RCC 7860 (cell line): ENCODE data around the gene CYP2B6.
"Not testable (repeated sequence)": the region's sequence is repeated elsewhere in the genome, so short reads cannot be mapped to it uniquely, and the experiment has no call there.

Source experiments
- DNase-seq: peaks from one replicate; pipeline ENCODE4 v3.0.0-alpha.2; 2015; ENCODE audit warnings: low spot score
- FAIRE-seq: peaks from 2 replicates; lab custom pipeline; 2012; peaks lifted over from hg19 to GRCh38; lab: Jason Lieb, UNC

The CYP2B6 gene

DNA sequence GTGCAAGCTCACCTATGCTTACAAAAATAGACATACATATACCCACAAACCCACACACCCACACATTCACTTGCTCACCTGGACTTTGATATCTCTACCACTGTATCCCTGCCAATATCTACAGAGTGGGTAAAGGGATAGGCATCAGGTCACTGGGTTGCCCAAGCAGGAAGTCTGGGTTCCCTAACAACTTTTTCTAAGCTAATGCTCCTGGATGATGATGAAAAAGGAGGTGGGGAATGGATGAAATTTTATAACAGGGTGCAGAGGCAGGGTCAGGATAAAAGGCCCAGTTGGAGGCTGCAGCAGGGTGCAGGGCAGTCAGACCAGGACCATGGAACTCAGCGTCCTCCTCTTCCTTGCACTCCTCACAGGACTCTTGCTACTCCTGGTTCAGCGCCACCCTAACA, at the start of gene CYP2B6:
CYP2B6 (plus strand) TSS at position 311 of the 410 bp plus-strand sequence; CDS start at position 335, 24 bp downstream.
- FAIRE-seq (no peak), DNase-seq (no peak)

DNA sequence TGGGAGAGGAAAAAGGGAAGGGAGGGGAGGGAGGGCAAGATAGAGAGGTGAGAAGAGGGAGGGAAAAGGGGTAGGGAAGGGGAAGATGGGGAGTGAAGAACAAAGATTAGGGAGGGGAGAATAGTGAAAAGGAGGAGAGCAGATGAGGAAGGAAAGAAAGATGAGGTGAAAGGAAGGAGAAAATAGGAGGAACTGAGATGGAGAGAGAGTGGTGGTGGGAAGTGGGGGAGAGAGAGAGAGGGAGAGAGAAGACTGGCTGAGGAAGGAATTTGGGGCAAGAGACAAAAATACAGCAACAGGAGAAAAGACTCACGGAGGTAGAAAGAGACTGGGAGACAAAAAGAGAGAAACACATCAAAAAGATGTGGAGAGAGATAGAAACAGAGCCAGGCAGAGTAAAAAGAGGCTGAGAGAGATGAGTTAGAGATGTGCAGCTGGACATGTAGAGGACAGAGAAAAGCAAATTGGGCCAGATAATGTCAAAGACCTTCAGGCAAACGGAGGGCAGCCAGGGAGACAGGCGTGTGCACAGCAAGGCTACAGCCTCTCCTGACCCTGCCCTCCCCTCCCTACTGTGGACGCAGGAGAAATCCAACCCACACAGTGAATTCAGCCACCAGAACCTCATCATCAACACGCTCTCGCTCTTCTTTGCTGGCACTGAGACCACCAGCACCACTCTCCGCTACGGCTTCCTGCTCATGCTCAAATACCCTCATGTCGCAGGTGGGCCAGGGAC, 49.4 kb upstream of the CYP2B6 start:
- FAIRE-seq (no peak), DNase-seq (no peak)

DNA sequence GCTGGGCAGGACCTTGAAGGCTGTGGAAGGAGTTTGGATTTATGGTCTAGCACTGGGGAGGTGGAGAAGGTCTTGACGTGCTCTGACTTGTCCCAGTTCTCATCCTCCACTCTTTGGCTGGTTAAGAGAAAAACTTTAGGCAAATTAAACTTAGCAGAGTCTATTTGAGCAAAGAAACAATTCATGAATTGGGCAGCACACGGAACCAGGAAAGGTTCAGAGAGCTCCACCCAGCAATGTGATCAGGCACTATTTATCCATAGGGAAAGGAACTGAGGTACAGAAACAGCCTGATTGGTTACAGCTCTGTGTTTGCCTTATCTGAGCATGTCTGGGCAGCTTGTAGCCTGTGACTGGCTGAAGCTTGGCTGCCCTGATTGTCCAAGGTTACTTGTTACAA, 45.4 kb upstream of the CYP2B6 start:
- no peak for DNase-seq
- no peak for FAIRE-seq

DNA sequence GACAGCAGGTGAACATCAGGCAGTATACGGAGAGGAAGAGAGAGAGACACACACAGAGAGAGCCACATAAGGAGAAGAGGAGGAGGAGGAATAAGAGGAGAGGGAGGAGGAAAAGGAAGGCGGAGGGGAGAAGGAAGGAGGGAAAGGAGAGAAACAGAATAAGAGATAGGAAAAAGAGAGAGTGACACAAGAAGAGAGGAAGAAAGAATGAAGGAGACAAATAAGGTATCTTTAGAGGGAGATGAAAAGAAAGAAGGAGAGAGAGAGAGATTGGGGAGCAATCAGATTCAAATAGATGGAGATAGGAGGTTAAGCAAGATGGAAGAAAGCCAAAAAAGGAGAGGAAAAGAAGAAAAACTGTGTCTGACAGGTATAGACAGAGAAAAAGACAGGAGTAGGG, 44.0 kb upstream of the CYP2B6 start:
- no peak for DNase-seq
- FAIRE-seq = no peak

DNA sequence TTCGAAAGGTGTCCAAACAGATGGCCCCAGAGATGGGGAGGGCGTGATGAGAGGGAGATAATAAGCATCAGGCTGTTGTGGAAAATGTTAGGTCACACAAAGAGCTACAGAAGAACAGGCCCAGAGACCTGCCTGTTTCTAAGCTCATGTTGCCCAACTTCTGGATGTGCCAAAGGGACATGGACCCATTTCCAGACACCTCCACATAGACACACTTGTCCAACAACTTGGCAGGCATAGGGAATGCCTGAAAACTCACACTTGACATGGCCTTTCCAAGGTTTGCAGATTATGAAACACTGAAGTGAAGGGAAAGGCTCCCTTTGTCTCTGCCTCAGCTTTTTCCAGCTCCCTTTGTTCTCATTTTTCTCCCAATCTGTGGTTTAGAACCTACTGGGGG, 43.5 kb upstream of the CYP2B6 start:
- FAIRE-seq = no peak
- DNase-seq = no peak

DNA sequence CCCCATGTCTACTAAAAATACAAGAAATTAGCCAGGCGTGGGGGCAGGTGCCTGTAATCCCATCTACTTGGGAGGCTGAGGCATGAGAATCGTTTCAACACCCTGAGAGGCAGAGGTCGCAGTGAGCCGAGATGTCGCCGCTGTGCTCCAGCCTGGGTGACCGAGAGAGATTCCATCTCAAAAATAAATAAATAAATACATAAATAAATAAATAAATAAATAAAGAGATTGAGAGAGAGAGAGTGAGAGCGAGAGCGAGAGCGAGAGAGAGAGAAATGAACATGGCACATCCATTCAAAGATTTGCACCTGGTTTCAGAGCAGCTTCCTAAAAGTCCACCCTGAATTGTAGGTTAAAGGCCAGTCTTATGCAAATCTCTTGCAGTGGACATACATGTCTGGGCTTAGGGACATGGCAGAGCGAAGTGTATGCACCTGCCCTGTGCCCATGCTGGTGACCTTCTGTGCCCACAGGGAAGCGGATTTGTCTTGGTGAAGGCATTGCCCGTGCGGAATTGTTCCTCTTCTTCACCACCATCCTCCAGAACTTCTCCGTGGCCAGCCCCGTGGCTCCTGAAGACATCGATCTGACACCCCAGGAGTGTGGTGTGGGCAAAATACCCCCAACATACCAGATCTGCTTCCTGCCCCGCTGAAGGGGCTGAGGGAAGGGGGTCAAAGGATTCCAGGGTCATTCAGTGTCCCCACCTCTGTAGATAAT, 42.3 kb upstream of the CYP2B6 start:
- FAIRE-seq (no peak), DNase-seq (no peak)

DNA sequence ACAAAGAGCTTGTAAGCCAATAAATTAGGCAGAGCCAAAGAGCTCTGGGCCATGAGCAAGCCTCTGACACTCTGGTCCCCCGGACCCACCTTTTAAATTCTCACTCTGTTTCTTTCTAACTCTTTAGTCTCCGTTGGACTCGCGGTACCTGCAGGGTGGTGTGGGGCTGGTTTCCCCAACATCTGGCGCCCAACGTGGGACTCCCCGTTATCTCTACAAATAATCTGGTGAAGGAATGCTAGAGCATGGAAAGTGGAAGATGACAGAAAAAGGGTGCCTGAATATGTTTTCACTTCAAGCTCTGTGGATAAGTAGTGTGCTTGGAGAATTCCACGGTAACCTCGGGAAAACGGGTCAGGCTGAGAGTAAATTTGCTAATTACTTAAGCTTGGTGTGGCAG, 36.5 kb upstream of the CYP2B6 start:
- DNase-seq (no peak), FAIRE-seq (no peak)

DNA sequence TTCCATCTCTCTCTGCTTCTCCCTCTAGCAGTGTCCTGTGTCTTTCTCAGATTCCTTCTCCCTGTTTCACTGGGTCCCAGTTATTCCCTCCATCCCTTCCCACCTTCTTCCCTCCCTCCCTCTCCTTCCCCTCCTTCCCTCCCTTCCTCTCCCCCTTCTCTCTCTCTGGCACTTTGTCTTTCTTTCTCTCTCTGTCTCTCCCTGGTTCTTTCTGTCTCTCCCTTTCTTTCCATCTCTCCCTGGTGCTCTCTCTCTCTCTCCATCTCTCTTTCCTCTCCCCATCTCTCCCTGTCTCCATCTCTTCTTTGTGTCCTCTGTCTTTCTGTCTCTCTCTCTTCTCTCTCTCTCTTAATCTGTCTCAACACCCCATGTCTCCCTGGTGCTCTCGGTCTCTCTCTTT, 31.7 kb upstream of the CYP2B6 start:
- no peak for FAIRE-seq
- no peak for DNase-seq

DNA sequence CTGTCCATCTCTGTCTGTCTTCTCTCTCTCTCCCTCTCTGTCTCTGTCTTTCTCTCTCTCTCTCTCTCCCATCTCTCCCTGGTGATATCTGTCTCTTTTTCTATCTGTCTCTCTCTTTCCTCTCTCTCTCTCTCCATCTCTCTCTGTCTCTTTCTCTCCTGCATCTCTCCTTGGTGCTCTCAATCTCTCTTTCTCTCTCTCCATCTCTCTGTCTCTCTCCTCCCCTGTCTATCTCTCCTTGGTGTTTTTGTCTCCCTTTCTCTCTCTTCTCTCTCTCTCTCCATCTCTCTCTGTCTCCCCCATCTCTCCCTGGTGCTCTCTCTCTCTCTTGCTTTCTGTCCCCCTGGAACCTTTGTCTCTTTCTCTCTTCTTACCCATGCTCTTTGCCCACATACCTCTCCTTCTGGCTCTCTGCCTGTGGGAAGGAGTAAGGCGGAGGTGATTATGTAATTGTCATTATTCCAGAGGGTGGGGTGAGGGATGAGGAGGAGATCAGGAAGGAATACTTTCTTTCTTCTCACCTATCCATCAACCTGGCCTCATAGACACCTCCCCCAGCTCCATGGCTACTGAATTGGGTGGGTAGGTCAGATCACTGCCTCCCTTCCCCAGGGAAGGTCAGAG, 30.9 kb upstream of the CYP2B6 start:
- DNase-seq (no peak), FAIRE-seq (no peak)

DNA sequence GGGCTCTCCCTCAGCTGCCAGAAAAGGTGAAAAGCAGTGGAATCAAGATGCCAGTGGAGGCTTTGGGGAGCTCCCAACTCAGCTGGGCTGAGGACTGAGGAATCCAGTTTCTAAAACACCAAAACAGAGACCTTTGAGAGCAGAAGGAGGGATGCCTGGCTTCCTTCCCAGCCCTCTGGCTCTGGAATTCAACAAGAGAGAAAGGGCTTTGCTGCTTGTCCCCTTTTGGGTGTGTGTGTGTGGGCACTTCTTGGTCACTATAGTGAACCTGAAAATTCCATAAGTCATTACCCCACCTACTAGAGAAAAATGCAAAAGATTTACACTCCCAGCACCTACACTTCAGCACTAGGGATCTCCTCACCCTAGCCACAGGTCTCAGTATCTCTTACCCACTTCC, 30.3 kb upstream of the CYP2B6 start:
- DNase-seq (no peak), FAIRE-seq (no peak)

DNA sequence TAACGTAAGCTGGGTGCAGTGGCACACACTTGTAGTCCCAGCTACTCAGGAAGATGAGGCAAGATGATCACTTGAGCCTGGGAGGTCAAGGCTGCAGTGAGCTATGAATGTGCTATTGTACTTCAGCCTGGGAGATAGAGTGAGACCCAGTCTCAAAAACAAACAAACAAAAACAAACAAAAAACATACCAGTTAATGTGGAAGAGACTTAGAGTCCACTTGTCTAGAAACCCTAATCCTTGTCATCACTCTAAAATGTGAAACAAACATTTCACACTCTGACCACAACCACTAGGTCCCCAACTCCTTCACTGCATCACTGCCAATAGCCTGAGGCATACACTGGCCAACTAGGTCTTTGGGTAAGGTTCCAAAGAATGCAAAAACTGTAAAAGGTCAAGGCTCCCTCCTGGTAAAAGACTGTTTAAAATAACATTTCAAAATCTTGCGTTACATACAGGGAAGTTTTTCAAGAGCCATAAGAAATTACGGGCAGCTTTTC, 28.6 kb upstream of the CYP2B6 start:
- FAIRE-seq = no peak
- DNase-seq = no peak

DNA sequence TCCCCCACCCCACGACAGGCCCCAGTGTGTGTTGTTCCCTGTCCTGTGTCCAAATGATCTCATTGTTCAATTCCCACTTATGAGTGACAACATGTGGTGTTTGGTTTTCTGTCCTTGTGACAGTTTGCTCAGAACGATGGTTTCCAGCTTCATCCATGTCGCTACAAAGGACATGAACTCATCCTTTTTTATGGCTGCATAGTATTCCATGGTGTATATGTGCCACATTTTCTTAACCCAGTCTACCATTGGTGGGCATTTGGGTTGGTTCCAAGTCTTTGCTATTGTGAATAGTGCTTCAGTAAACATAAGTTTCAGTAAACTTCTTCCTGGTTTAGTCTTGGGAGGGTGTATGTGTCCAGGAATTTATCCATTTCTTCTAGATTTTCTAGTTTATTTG, 26.7 kb upstream of the CYP2B6 start:
- DNase-seq, FAIRE-seq: not testable (repeated sequence)

DNA sequence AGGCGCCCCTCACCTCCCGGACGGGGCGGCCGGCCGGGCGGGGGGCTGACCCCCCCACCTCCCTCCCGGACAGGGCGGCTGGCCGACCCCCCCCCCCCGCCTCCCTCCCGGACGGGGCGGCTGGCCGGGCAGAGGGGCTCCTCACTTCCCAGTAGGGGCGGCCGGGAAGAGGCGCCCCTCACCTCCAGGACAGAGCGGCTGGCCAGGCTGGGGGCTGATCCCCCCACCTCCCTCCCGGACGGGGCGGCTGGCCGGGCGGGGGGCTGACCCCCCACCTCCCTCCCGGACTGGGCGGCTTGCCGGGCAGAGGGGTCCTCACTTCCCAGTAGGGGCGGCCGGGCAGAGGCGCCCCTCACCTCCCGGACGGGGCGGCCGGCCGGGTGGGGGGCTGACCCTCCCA, 25.7 kb upstream of the CYP2B6 start:
- not testable (repeated sequence) for FAIRE-seq, DNase-seq

DNA sequence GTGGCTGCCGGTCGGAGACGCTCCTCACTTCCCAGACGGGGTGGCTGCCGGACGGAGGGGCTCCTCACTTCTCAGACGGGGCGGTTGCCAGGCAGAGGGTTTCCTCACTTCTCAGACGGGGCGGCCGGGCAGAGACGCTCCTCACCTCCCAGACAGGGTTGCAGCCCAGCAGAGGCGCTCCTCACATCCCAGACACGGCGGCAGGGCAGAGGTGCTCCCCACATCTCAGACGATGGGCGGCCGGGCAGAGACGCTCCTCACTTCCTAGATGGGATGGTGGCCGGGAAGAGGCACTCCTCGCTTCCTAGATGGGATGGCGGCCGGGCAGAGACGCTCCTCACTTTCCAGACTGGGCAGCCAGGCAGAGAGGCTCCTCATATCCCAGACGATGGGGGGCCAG, 24.5 kb upstream of the CYP2B6 start:
- not testable (repeated sequence) for DNase-seq, FAIRE-seq

DNA sequence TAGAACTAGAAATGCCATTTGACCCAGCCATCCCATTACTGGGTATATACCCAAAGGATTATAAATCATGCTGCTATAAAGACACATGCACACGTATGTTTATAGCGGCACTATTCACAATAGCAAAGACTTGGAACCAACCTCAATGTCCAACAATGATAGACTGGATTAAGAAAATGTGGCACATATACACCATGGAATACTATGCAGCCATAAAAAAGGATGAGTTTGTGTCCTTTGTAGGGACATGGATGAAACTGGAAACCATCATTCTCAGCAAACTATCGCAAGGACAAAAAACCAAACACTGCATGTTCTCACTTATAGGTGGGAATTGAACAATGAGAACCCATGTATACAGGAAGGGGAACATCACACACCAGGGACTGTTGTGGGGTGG, 23.0 kb upstream of the CYP2B6 start:
- not testable (repeated sequence) for FAIRE-seq, DNase-seq

DNA sequence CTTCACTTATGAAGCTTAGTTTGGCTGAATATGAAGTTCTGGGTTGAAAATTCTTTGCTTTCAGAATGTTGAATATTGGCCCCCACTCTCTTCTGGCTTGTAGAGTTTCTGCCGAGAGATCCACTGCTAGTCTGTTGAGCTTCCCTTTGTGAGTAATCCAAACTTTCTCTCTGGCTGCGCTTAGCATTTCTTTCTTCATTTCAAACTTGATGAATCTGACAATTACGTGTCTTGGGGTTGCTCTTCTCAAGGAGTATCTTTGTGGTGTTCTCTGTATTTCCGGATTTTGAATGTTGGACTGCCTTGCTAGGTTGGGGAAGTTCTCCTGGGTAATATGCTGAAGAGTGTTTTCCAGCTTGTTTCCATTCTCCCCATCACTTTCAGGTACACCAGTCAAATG, 21.4 kb upstream of the CYP2B6 start:
- FAIRE-seq = not testable (repeated sequence)

DNA sequence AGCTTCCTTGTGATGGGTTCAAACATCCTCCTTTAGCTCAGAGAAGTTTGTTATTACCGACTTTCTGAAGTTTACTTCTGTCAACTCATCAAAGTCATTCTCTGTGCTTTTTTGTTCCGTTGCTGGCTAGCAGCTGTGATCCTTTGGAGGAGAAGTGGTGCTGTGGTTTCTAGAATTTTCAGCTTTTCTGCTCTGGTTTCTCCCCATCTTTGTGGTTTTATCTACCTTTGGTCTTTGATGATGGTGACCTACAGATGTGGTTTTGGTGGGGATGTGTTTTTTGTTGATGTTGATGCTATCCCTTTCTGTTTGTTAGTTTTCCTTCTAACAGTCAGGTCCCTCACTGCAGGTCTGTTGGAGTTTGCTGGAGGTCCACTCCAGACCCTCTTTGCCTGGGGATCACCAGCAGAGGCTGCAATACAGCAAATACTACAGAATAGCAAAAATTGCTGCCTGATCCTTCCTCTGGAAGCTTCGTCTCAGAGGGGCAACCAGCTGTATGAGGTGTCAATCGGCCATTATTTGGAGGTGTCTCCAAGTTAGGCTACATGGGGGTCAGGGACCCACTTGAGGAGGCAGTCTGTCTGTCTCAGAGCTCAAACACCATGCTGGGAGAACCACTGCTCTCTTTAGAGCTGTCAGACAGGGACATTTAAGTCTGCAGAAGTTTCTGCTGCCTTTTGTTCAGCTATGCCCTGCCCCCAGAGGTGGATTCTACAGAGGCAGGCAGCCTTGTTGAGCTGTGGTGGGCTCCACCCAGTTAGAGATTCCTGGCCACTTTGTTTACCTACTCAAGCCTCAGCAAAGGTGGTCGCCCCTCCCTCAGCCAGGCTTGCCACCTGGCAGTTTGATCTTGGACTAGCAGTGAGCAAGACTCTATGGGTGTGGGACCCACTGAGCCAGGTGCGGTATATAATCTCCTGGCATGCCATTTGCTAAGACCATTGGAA, 20.4 kb upstream of the CYP2B6 start:
- not testable (repeated sequence) for DNase-seq, FAIRE-seq

More for the DNA sequence above, 21.4 kb upstream of the CYP2B6 start:
- DNase-seq = not testable (repeated sequence)

DNA sequence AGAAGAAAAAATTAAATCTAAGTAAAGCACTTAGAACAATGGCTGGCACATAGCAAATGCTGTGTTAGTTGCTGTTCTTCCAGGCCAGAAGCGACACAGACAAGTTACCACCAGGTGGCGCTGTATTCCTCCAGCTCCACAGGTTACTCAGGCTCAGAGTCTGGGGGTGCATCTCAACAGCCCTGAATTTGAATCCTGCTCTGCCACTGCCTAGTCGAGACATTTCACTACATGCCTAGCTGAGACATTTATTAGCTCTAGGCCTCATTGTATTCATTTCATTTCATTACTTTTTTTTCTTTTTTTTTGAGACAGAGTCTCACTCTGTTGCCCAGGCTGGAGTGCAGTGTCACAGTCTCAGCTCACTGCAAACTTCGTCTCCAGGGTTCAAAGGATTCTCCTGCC, 16.4 kb upstream of the CYP2B6 start:
- DNase-seq = peak; percentile 17

DNA sequence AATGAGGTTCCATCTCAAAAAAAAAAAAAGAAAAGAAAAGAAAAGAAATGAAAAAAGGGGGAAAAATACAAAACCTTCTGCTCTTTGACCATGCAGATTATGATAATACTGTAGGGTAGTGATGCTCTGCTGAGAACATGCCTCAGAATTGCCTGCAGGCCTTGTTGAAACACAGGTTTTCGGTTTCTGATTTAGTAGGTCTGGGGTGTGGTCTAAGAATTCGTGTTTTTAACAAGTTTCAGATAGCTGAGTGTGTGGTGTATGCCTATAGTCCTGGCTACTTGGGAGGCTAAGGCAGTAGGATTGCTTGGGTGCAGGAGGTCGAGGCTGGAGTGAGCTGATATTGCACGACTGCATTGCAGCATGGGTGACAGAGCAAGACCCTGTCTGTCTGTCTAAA, 14.9 kb upstream of the CYP2B6 start:
- FAIRE-seq = no peak

More for the DNA sequence above, 16.4 kb upstream of the CYP2B6 start:
- FAIRE-seq = no peak

DNA sequence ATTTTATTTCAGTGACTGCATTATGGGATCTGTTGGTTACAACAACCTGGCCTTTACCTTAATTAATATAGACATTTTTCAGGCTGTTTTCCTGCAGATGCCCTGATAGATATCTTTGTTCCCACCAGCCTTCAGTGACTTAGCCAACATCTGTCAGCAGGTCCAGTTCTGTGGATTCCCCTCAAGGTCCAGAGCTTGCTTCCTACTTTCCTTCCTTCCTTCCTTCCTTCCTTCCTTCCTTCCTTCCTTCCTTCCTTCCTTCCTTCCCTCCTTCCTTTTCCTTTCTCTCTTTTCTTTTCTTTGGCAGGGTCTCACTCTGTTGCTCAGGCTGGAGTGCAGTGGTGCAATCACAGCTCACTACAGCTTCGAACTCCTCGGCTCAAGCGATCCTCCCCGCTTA, 14.4 kb upstream of the CYP2B6 start:
- no peak for DNase-seq
- no peak for FAIRE-seq

More for the DNA sequence above, 14.9 kb upstream of the CYP2B6 start:
- DNase-seq = no peak
